Thyroid gland (tissue), 4 donors: ENCODE measurements around the gene INPP4B.

ENCODE experiments used
- CTCF ChIP-seq, 6 experiments: fragments of 200-600 bp in 3 of 6; fragments of 450-650 bp in 3 of 6; sonication (generic) in 3 of 6; IDR thresholded peaks; one replicate each; pipeline ENCODE4 v1.5.1; 2016 to 2019; ENCODE audit warnings: antibody characterized with exemption in 6 of 6, mild to moderate bottlenecking in 2 of 6, inconsistent platforms in 1 of 6, moderate library complexity in 1 of 6
- POLR2A ChIP-seq, 2 donors: fragments of 450-650 bp; IDR thresholded peaks; one replicate each; pipeline ENCODE4 v1.6.1; 2017; ENCODE audit warnings: antibody characterized with exemption in 2 of 2, mild to moderate bottlenecking in 2 of 2, moderate library complexity in 1 of 2

DNA sequence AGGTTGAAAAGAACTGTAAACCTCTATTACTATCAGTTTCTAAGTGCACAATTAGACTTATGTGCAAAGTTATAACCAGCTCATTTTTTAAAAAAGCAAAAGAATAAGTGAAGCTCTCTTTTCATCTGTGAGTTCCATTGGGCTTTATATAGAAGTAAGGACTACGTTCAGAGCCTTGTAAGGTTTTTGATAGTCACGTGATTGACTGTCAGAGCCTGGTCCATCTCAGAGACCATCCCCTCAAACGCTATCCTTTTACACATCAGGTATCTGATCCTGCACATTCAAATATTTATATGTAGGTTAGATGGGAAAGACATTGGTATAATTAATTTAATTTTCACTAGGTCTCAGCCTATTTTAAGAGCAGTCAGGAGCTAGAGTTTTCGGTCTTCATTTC lies 279.3 kb downstream of the INPP4B start:
- TF ChIP-seq CTCF (IDR thresholded peaks at IDR 0.05) (no peak), POLR2A (IDR thresholded peaks at IDR 0.05) (no peak)
